Measurements from ENCODE around the gene ISLR2.

Gene ISLR2

GRCh38 chr15:74176262-74177214 lies 46.2 kb downstream of the ISLR2 start:
- DNase-seq (ENCODE audit: low read depth), result no peak

- DNase-seq (ENCODE audit: low read depth), result no peak
These were observed 48.1 kb downstream of the ISLR2 start for GRCh38 chr15:74178326-74179100.

GRCh38 chr15:74179101-74179841 lies 48.9 kb downstream of the ISLR2 start:
- peak; percentile 93 for DNase-seq (ENCODE audit: low read depth)

GRCh38 chr15:74179983-74180880 lies 49.8 kb downstream of the ISLR2 start:
- no peak for DNase-seq (ENCODE audit: low read depth)

- DNase-seq (ENCODE audit: low read depth), result no peak
These were observed 50.7 kb downstream of the ISLR2 start for GRCh38 chr15:74180881-74181602.

GRCh38 chr15:74182131-74182530 lies 51.7 kb downstream of the ISLR2 start:
- no peak for DNase-seq (ENCODE audit: low read depth)

- no peak for DNase-seq (ENCODE audit: low read depth)
These were observed 54.3 kb downstream of the ISLR2 start for GRCh38 chr15:74184582-74185091.

GRCh38 chr15:74185710-74186348 lies 55.4 kb downstream of the ISLR2 start:
- no peak for DNase-seq (ENCODE audit: low read depth)
